Measurements from ENCODE around the gene SEC61A1. TPM values are rescaled to one million over a fixed set of nuclear protein-coding genes. Genes with fewer than 3 reads are reported as not detected.

Gene SEC61A1
- total RNA-seq, 1 donor from 2014 or later = 307 TPM

GRCh38 chr3:128064962-128065361, 12.7 kb downstream of the SEC61A1 start:
- no peak overlapping the region for H3K4me3 Mint-ChIP-seq (ENCODE audit: unreplicated experiment)
- no peaks in the 10 kb centered on the region for H3K9me3 Mint-ChIP-seq (ENCODE audit: unreplicated experiment)

DNA sequence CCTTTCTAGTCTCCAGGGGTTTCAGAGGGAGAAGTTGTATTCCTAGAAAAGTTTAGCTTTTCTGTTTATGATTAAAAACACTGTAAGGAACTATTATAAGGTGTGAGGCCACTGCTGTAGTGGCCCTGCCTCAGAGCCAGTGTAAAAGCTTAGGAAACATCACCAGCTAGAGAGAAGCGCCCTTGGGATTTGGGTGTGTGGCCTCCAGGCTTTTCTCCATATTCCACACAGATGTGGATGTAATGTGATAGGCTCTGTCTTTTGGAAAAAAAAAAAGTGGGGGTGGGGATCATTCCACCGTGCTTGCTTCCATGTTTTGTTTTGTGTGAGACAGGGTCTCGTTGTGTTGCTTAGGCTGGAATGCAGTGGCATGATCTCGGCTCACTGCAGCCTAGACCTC, 13.9 kb downstream of the SEC61A1 start:
- Mint-ChIP-seq H3K4me1 (ENCODE audit: unreplicated experiment) (peaks cover 1% of the 10 kb centered on the region), H3K27ac (ENCODE audit: unreplicated experiment) (no peak overlapping the region), H3K36me3 (ENCODE audit: unreplicated experiment) (peaks cover 76% of the 10 kb centered on the region), H3K4me3 (ENCODE audit: unreplicated experiment) (no peak overlapping the region), H3K9me3 (ENCODE audit: unreplicated experiment) (no peaks in the 10 kb centered on the region), H3K27me3 (ENCODE audit: unreplicated experiment) (no peaks in the 10 kb centered on the region)
- no peak for DNase-seq (ENCODE audit: extremely low spot score, unreplicated experiment)
- TF ChIP-seq CTCF (IDR thresholded peaks at IDR 0.05) = no peak

More at GRCh38 chr3:128064962-128065361, 12.7 kb downstream of the SEC61A1 start:
- DNase-seq (ENCODE audit: extremely low spot score, unreplicated experiment) = no peak
- no peak overlapping the region for H3K27ac Mint-ChIP-seq (ENCODE audit: unreplicated experiment)
- peaks cover 1% of the 10 kb centered on the region for H3K4me1 Mint-ChIP-seq (ENCODE audit: unreplicated experiment)
- H3K27me3 Mint-ChIP-seq (ENCODE audit: unreplicated experiment) = no peaks in the 10 kb centered on the region
- H3K36me3 Mint-ChIP-seq (ENCODE audit: unreplicated experiment) = peaks cover 78% of the 10 kb centered on the region
- TF ChIP-seq CTCF (IDR thresholded peaks at IDR 0.05) = no peak

DNA sequence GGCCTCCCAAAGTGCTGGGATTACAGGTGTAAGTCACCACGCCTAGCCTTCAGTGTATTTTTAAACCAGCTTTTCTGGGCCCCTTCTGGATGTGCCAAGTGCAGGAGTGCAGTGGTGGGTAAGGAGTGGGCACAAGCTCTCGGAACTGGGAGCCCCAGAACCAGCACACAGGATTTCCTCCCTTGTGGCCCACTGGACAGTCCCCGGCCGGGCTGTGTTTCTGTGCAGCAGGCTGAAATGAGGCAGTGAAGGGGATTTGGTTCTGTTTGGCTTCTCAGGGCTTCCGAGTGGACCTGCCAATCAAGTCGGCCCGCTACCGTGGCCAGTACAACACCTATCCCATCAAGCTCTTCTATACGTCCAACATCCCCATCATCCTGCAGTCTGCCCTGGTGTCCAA, 14.4 kb downstream of the SEC61A1 start:
- peaks cover 1% of the 10 kb centered on the region for H3K4me1 Mint-ChIP-seq (ENCODE audit: unreplicated experiment)
- no peak overlapping the region for H3K27ac Mint-ChIP-seq (ENCODE audit: unreplicated experiment)
- H3K9me3 Mint-ChIP-seq (ENCODE audit: unreplicated experiment) = no peaks in the 10 kb centered on the region
- TF ChIP-seq CTCF (IDR thresholded peaks at IDR 0.05) = no peak
- no peak overlapping the region for H3K4me3 Mint-ChIP-seq (ENCODE audit: unreplicated experiment)
- peak; percentile 65 for DNase-seq (ENCODE audit: extremely low spot score, unreplicated experiment)
- H3K36me3 Mint-ChIP-seq (ENCODE audit: unreplicated experiment) = peaks cover 73% of the 10 kb centered on the region
- no peaks in the 10 kb centered on the region for H3K27me3 Mint-ChIP-seq (ENCODE audit: unreplicated experiment)

GRCh38 chr3:128067489-128067888, 15.3 kb downstream of the SEC61A1 start:
- TF ChIP-seq CTCF (IDR thresholded peaks at IDR 0.05) = no peak
- no peak overlapping the region for H3K27ac Mint-ChIP-seq (ENCODE audit: unreplicated experiment)
- no peaks in the 10 kb centered on the region for H3K27me3 Mint-ChIP-seq (ENCODE audit: unreplicated experiment)
- H3K36me3 Mint-ChIP-seq (ENCODE audit: unreplicated experiment) = peaks cover 67% of the 10 kb centered on the region
- H3K4me1 Mint-ChIP-seq (ENCODE audit: unreplicated experiment) = peaks cover 1% of the 10 kb centered on the region
- DNase-seq (ENCODE audit: extremely low spot score, unreplicated experiment) = no peak
- no peaks in the 10 kb centered on the region for H3K9me3 Mint-ChIP-seq (ENCODE audit: unreplicated experiment)
- no peak overlapping the region for H3K4me3 Mint-ChIP-seq (ENCODE audit: unreplicated experiment)

DNA sequence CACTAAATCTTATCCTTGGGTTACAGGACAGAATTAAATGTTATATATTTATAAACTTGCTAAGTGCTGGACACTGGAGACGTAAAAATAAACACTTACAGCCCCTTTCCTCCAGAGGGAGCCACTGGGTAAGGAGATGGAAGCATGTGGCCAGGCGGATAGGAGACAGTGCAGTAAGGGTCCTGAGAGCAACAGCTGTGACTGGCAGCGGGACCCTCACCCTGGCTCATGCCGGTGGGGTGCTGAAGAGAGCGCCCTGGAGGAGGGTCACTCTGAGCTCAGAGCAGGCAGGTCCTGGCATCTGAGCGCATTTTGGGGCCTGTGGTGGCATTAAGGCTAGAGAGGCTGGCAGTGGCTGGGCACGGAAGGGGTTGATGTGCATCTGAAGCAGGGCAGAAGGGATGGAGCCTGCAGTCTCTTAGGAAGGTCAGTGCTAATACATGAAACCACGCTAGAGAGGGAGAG, 16.0 kb downstream of the SEC61A1 start:
- H3K27me3 Mint-ChIP-seq (ENCODE audit: unreplicated experiment) = no peaks in the 10 kb centered on the region
- peaks cover 62% of the 10 kb centered on the region for H3K36me3 Mint-ChIP-seq (ENCODE audit: unreplicated experiment)
- TF ChIP-seq CTCF (IDR thresholded peaks at IDR 0.05) = peak; percentile 57
- peaks cover 1% of the 10 kb centered on the region for H3K4me1 Mint-ChIP-seq (ENCODE audit: unreplicated experiment)
- DNase-seq (ENCODE audit: extremely low spot score, unreplicated experiment) = no peak
- no peak overlapping the region for H3K4me3 Mint-ChIP-seq (ENCODE audit: unreplicated experiment)
- no peaks in the 10 kb centered on the region for H3K9me3 Mint-ChIP-seq (ENCODE audit: unreplicated experiment)
- H3K27ac Mint-ChIP-seq (ENCODE audit: unreplicated experiment) = no peak overlapping the region
